Trophoblast cell (in vitro differentiated cells and primary cell): ENCODE measurements around the gene CFAP97.

Experiments used
- DNase-seq, 2 donors: peaks; one replicate each; pipeline ENCODE4 v3.0.0-alpha.2; 2016
- H2AFZ ChIP-seq: 2 replicates; pipeline ENCODE4 v1.6.1; 2013; ENCODE audit warnings: low read length, moderate library complexity, mild to moderate bottlenecking; ENCODE audit not compliant: insufficient read depth, poor library complexity
- H2AK5ac ChIP-seq: 2 replicates; pipeline ENCODE4 v1.6.1; 2013; ENCODE audit warnings: mild to moderate bottlenecking, low read length
- H2BK120ac ChIP-seq: 2 replicates; pipeline ENCODE4 v1.6.1; 2013; ENCODE audit warnings: low read length, mild to moderate bottlenecking, moderate library complexity; ENCODE audit not compliant: insufficient read depth, poor library complexity
- H2BK12ac ChIP-seq: 2 replicates; pipeline ENCODE4 v1.6.1; 2013; ENCODE audit warnings: mild to moderate bottlenecking, low read length, moderate library complexity
- H2BK5ac ChIP-seq: 2 replicates; pipeline ENCODE4 v1.6.1; 2013; ENCODE audit warnings: low read length, low read depth, moderate library complexity, mild to moderate bottlenecking; ENCODE audit not compliant: poor library complexity
- H3K14ac ChIP-seq: 2 replicates; pipeline ENCODE4 v1.6.1; 2013; ENCODE audit warnings: mild to moderate bottlenecking, low read length
- H3K18ac ChIP-seq: 2 replicates; pipeline ENCODE4 v1.6.1; 2013; ENCODE audit warnings: mild to moderate bottlenecking, low read length
- H3K23ac ChIP-seq: 2 replicates; pipeline ENCODE4 v1.6.1; 2013; ENCODE audit warnings: low read length
- H3K27ac ChIP-seq: 2 replicates; pipeline ENCODE4 v1.5.1; 2013; ENCODE audit warnings: low read depth, mild to moderate bottlenecking, inconsistent platforms, low read length, moderate library complexity
- H3K27me3 ChIP-seq: 2 replicates; pipeline ENCODE4 v1.6.1; 2013; ENCODE audit warnings: inconsistent platforms, mild to moderate bottlenecking, low read length, moderate library complexity; ENCODE audit not compliant: insufficient read depth
- H3K36me3 ChIP-seq, 2 experiments: 1 replicate in 1 of 2; 2 replicates in 1 of 2; pipeline ENCODE4 v1.6.1; 2013; ENCODE audit warnings: low read length in 2 of 2, mild to moderate bottlenecking in 2 of 2, moderate library complexity in 1 of 2; ENCODE audit not compliant: insufficient read depth in 2 of 2, control insufficient read depth in 1 of 2
- H3K4ac ChIP-seq: 2 replicates; pipeline ENCODE4 v1.6.1; 2013; ENCODE audit warnings: low read depth, mild to moderate bottlenecking, low read length, moderate library complexity
- H3K4me1 ChIP-seq, 2 experiments: 1 replicate in 1 of 2; 2 replicates in 1 of 2; pipeline ENCODE4 v1.6.1; 2013; ENCODE audit warnings: low read length in 2 of 2, mild to moderate bottlenecking in 2 of 2, moderate library complexity in 1 of 2; ENCODE audit not compliant: insufficient read depth in 2 of 2, control insufficient read depth in 1 of 2
- H3K4me2 ChIP-seq: 2 replicates; pipeline ENCODE4 v1.6.1; 2013; ENCODE audit warnings: inconsistent platforms, mild to moderate bottlenecking, low read length, moderate library complexity
- H3K4me3 ChIP-seq: 2 replicates; pipeline ENCODE4 v1.5.1; 2013; ENCODE audit warnings: mild to moderate bottlenecking, low read depth, low read length, inconsistent platforms
- H3K79me1 ChIP-seq: one replicate; pipeline ENCODE4 v1.6.1; 2013; ENCODE audit warnings: low read length
- H3K79me2 ChIP-seq: 2 replicates; pipeline ENCODE4 v1.6.1; 2013; ENCODE audit warnings: low read length, mild to moderate bottlenecking; ENCODE audit not compliant: control insufficient read depth, insufficient read depth, poor library complexity
- H3K9ac ChIP-seq: 2 replicates; pipeline ENCODE4 v1.6.1; 2013; ENCODE audit warnings: mild to moderate bottlenecking, low read length
- H3K9me3 ChIP-seq: 2 replicates; pipeline ENCODE4 v1.6.1; 2013; ENCODE audit warnings: low read depth, mild to moderate bottlenecking, control low read depth, inconsistent platforms, low read length; ENCODE audit not compliant: insufficient read depth
- H4K12ac ChIP-seq: 2 replicates; pipeline ENCODE4 v1.6.1; 2013; ENCODE audit warnings: low read depth, mild to moderate bottlenecking, low read length, moderate library complexity
- H4K8ac ChIP-seq: 2 replicates; pipeline ENCODE4 v1.6.1; 2013; ENCODE audit warnings: low read depth, mild to moderate bottlenecking, low read length, moderate library complexity
- H4K91ac ChIP-seq: one replicate; pipeline ENCODE4 v1.6.1; 2013; ENCODE audit warnings: low read depth, mild to moderate bottlenecking, low read length, moderate library complexity
- WGBS: extraction: QIAGEN DNeasy Blood & Tissue Kit; methylation state at CpG from one replicate; pipeline ENCODE4 v1.1.7; 2013; ENCODE audit warnings: missing lambda C conversion rate; ENCODE audit not compliant: insufficient read length, insufficient coverage; ENCODE audit errors: extremely low coverage; 5-methylcytosine and 5-hydroxymethylcytosine counted together

Gene CFAP97

GRCh38 chr4:185218312-185218711, 14.5 kb upstream of the CFAP97 start:
- H3K79me1 ChIP-seq = no peaks in the 10 kb centered on the region
- no CpG with 5 or more reads among the region's 2 CpGs for WGBS
- no peak overlapping the region for H4K8ac ChIP-seq
- no peak overlapping the region for H3K4me3 ChIP-seq
- H2AK5ac ChIP-seq = no peak overlapping the region
- no peak overlapping the region for H3K9ac ChIP-seq
- H3K4ac ChIP-seq = peak overlapping the region; percentile 83
- no peak overlapping the region for H3K14ac ChIP-seq
- H2BK12ac ChIP-seq = no peak overlapping the region
- no peak overlapping the region for H4K91ac ChIP-seq
- H3K36me3 ChIP-seq = peaks cover 0 to 2% of the 10 kb centered on the region in 2 experiments
- no peak overlapping the region for H3K27ac ChIP-seq
- no peaks in the 10 kb centered on the region for H3K9me3 ChIP-seq
- no peak for DNase-seq
- H3K4me1 ChIP-seq = no peaks in the 10 kb centered on the region
- H2BK120ac ChIP-seq = no peak overlapping the region
- H2BK5ac ChIP-seq = no peak overlapping the region
- no peak overlapping the region for H3K4me2 ChIP-seq
- H3K23ac ChIP-seq = no peak overlapping the region
- H2AFZ ChIP-seq = peak overlapping the region; percentile 28
- H3K18ac ChIP-seq = no peak overlapping the region
- peaks cover 6% of the 10 kb centered on the region for H3K79me2 ChIP-seq
- no peaks in the 10 kb centered on the region for H3K27me3 ChIP-seq
- H4K12ac ChIP-seq = peak overlapping the region; percentile 54

GRCh38 chr4:185217408-185217975, 13.7 kb upstream of the CFAP97 start:
- Histone ChIP-seq H3K27me3 (no peaks in the 10 kb centered on the region), H2BK120ac (no peak overlapping the region), H2AFZ (no peak overlapping the region), H2BK5ac (no peak overlapping the region), H4K91ac (no peak overlapping the region), H3K79me2 (peaks cover 6% of the 10 kb centered on the region), H3K4me2 (no peak overlapping the region), H3K4me3 (no peak overlapping the region), H3K36me3 (peaks cover 0 to 2% of the 10 kb centered on the region in 2 experiments), H3K27ac (no peak overlapping the region), H3K4ac (peak overlapping the region; percentile 79), H3K23ac (no peak overlapping the region), H3K9ac (no peak overlapping the region), H4K12ac (no peak overlapping the region), H3K14ac (no peak overlapping the region), H3K18ac (peak overlapping the region; percentile 40), H2AK5ac (no peak overlapping the region), H2BK12ac (no peak overlapping the region), H3K9me3 (no peaks in the 10 kb centered on the region), H3K79me1 (no peaks in the 10 kb centered on the region), H3K4me1 (no peaks in the 10 kb centered on the region), H4K8ac (no peak overlapping the region)
- peak; percentile 30 to 73 for DNase-seq
- WGBS = no CpG with 5 or more reads among the region's 6 CpGs

GRCh38 chr4:185215261-185215660, 11.5 kb upstream of the CFAP97 start:
- DNase-seq = peak; percentile 72 to 85
- no peaks in the 10 kb centered on the region for H3K36me3 ChIP-seq
- no CpG with 5 or more reads among the region's 2 CpGs for WGBS
- peaks cover 4% of the 10 kb centered on the region for H3K79me1 ChIP-seq
- no peak overlapping the region for H3K4me3 ChIP-seq
- no peak overlapping the region for H2BK12ac ChIP-seq
- H4K91ac ChIP-seq = no peak overlapping the region
- H3K4ac ChIP-seq = no peak overlapping the region
- no peak overlapping the region for H3K23ac ChIP-seq
- no peak overlapping the region for H4K12ac ChIP-seq
- no peaks in the 10 kb centered on the region for H3K27me3 ChIP-seq
- no peak overlapping the region for H2BK5ac ChIP-seq
- H2BK120ac ChIP-seq = no peak overlapping the region
- H3K27ac ChIP-seq = no peak overlapping the region
- no peak overlapping the region for H4K8ac ChIP-seq
- H3K4me2 ChIP-seq = no peak overlapping the region
- no peak overlapping the region for H3K9ac ChIP-seq
- H2AFZ ChIP-seq = no peak overlapping the region
- H3K9me3 ChIP-seq = no peaks in the 10 kb centered on the region
- H2AK5ac ChIP-seq = no peak overlapping the region
- peaks cover 10% of the 10 kb centered on the region for H3K79me2 ChIP-seq
- peaks cover 0 to 2% of the 10 kb centered on the region in 2 experiments for H3K4me1 ChIP-seq
- H3K18ac ChIP-seq = no peak overlapping the region
- no peak overlapping the region for H3K14ac ChIP-seq

GRCh38 chr4:185213877-185214276, 10.1 kb upstream of the CFAP97 start:
- DNase-seq = no peak
- no peak overlapping the region for H3K4me2 ChIP-seq
- no peak overlapping the region for H4K8ac ChIP-seq
- H2BK5ac ChIP-seq = no peak overlapping the region
- H3K4ac ChIP-seq = peak overlapping the region; percentile 71
- H3K9ac ChIP-seq = no peak overlapping the region
- H3K36me3 ChIP-seq = no peaks in the 10 kb centered on the region
- H3K27ac ChIP-seq = no peak overlapping the region
- H2AK5ac ChIP-seq = no peak overlapping the region
- H3K18ac ChIP-seq = no peak overlapping the region
- no peaks in the 10 kb centered on the region for H3K9me3 ChIP-seq
- peaks cover 2 to 3% of the 10 kb centered on the region in 2 experiments for H3K4me1 ChIP-seq
- no peak overlapping the region for H2BK12ac ChIP-seq
- peaks cover 6% of the 10 kb centered on the region for H3K79me1 ChIP-seq
- H2BK120ac ChIP-seq = no peak overlapping the region
- H4K91ac ChIP-seq = no peak overlapping the region
- no peak overlapping the region for H2AFZ ChIP-seq
- no CpG with 5 or more reads among the region's 4 CpGs for WGBS
- H3K27me3 ChIP-seq = no peaks in the 10 kb centered on the region
- H4K12ac ChIP-seq = no peak overlapping the region
- H3K14ac ChIP-seq = no peak overlapping the region
- H3K79me2 ChIP-seq = peaks cover 12% of the 10 kb centered on the region
- no peak overlapping the region for H3K4me3 ChIP-seq
- no peak overlapping the region for H3K23ac ChIP-seq
